MM.1S (cell line): ENCODE data around the gene CFAP58.

Experiments
- EZH2 ChIP-seq: fragments of 300-600 bp; sonication (generic); optimal IDR thresholded peaks from 2 replicates; pipeline ENCODE3; 2017; ENCODE audit warnings: low read depth, mild to moderate bottlenecking, antibody characterized with exemption, low read length, mixed read lengths
- EZH2phosphoT487 ChIP-seq: fragments of 300-600 bp; sonication (generic); IDR thresholded peaks from 2 replicates; pipeline ENCODE4 v1.6.1; 2018; ENCODE audit warnings: antibody characterized with exemption, low read length
- TF ChIP-seq, protein P1 (sequence below): fragments of 300-600 bp; sonication (generic); IDR thresholded peaks from 2 replicates; pipeline ENCODE4 v1.5.1; 2016; ENCODE audit warnings: antibody characterized with exemption, low read length, mixed read lengths

DNA sequence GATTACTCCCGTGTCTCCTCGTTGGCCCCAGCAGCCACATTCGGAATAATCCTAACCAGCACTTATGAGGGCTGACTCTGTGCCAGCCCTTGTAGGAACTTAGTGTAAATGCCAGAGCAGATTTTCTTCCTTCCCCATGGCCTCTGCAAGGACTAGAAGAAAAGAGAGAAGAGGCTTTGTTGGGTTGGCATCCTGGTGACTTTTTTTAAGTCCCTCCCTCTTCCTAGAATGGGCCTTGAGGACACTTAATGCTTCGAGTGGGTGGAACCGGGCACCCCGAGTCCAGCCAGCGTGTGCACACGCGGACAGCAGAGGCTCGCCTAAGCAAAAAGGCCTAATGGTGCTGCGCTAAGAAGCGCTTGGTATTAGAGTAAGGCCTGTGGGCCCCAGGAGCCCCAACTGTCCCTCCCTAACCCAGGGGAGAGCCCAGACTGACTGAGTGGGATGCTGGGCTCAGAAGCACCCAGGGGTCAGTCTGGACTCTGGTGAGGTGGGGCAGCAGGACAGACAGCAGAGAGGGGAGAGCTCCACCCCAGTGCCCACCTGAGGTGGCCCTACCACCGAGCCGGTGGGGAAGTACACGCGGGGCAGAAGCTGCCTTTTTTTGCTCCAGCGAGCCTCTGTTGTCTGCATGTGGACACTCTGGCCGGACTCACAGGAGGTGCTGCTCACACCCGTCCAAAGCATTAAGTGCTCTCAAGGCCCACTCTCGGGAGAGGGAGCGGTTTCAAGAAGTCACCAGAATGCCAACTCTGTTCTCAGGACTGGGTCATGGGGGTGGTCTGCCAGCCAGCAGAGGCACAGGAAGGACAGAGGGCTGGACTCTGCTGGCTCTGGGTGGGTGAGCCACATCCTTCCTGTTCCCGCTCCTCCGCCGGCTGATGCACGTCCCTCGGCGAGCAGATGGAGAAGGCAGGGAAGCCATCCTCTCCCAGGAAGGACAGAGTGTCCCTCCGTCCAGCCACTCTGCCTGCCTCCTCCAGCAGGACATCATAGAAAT, 27.9 kb upstream of the CFAP58 start:
- TF ChIP-seq, protein P1, sequence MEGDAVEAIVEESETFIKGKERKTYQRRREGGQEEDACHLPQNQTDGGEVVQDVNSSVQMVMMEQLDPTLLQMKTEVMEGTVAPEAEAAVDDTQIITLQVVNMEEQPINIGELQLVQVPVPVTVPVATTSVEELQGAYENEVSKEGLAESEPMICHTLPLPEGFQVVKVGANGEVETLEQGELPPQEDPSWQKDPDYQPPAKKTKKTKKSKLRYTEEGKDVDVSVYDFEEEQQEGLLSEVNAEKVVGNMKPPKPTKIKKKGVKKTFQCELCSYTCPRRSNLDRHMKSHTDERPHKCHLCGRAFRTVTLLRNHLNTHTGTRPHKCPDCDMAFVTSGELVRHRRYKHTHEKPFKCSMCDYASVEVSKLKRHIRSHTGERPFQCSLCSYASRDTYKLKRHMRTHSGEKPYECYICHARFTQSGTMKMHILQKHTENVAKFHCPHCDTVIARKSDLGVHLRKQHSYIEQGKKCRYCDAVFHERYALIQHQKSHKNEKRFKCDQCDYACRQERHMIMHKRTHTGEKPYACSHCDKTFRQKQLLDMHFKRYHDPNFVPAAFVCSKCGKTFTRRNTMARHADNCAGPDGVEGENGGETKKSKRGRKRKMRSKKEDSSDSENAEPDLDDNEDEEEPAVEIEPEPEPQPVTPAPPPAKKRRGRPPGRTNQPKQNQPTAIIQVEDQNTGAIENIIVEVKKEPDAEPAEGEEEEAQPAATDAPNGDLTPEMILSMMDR = no peak
- no peak for TF ChIP-seq EZH2
- TF ChIP-seq EZH2phosphoT487 = no peak
